HG03460 (cell line): ENCODE measurements around the gene CNOT11.
"Not testable (repeated sequence)": the region's sequence is repeated elsewhere in the genome, so short reads cannot be mapped to it uniquely, and the experiment has no call there.

Experiments used
- ATAC-seq: cut with Tn5 transposase; IDR thresholded peaks from one replicate; pipeline ENCODE4 v1.9.1; 2021; ENCODE audit not compliant: unreplicated experiment

CNOT11 gene

DNA sequence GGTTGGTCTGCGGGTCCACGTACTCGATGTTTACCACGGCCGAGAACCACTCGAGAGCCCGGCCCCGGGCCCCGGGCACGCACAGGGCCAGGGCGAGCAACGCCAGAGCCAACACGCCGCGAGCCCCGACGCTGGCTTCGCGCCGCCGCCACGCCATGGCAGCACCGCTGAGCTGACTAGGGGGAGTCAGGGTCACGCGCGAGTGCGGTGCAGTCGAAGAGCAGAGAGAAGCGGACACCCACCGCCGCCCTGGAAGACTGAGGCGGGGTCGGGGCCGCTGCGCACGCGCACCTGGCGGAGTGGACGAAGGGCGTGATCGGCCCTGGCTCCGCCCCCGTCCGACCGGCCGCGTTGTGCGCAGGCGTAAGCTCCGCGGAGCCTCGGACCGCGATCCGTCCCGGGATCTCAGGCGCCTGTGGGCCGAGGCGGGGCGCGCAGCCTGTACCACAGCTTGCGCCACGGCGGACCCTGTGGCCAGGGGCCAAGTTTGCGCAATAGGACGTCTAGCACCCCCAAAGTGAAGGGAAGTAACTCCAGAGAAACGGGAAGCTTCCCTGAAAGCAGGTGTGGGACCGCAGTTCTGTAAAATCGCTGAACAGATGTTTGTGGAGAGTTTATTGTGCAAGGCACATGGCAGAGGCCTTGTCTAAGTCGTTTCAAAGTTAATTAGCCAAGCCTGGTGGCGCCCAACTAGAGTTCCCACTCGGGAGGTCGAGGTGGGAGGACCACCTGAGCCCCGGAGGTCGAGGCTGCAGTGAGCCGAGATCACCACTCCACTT, 55.9 kb downstream of the CNOT11 start, which contains the start of gene RNF149:
TSS of gene RNF149 (minus strand) at position 270 of the 779 bp plus-strand sequence. CDS start at position 157, 113 bp downstream.
- peak; percentile 52 for ATAC-seq

DNA sequence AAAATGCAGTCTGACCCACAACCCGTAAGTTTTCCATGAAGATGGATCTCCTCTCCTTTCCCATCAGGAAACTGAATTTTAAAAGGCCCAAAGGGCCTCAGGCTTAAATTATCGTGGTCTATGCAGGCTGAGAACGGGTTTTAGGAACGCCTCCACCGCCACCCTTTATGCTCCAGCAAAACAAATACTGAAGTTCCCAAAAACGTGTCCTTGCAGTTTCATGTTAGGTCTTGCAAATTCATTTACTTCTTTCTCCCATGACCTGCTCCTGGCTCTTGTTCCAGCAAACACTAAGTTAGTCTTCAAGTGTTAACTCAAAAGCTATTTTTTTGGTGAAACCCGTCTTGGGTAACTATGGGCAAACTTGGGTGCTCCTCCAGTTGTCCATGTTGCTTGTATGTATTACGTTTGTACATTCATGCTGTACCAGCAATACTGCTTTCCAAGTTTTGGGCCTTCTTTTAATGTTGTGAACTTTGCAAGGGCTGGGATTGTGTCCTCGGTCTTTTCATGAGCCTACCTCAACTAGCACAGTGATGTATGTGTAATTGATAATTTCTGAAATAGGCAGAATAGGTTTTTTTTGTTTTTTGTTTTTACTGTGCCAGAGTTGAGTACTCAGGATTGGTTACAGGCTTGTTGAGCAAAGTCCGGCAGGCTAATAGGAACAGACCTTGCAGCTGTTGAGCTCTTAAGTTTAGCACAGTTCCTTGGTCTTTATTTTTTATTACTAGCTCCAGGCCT, 57.6 kb downstream of the CNOT11 start:
- no peak for ATAC-seq

DNA sequence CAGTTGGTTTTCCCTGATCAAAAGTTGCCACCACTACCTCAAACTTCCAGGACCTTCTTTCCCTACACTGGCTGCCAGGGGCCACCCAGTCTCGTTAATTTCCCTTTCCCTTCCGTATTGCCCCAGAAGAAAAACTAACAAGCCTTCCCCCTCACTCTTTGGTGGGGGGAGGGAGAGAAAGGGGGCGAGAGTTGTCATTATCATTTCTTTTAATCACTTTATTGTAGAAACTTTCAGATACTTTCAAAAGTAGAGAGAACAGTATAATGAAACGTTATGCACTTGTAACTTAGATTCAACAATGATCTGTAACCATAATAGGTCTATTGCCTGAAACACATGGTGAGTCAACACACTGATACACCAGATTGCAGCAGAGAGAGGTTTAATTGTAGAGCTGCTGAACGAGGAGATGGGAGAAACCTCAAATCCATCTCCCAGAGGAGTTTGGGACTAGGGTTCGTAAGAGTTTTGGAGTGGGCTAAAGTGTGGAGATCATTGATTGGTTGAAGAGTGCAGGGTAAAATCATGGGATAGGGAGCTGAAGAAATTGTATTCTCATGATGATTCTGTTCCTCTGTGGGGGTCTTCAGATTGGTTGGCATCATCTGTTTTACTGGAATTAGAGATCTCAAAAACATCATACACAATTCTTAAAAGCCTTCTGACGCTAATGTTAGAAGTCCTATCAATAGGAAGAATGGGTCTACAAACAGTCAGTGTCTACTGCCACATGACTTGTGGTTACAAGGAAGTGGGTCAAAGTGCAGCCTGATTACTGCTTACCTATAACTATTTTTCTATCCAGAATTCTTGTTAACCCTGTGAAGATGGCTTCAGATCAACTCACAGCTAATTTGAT, 58.4 kb downstream of the CNOT11 start:
- no peak for ATAC-seq

DNA sequence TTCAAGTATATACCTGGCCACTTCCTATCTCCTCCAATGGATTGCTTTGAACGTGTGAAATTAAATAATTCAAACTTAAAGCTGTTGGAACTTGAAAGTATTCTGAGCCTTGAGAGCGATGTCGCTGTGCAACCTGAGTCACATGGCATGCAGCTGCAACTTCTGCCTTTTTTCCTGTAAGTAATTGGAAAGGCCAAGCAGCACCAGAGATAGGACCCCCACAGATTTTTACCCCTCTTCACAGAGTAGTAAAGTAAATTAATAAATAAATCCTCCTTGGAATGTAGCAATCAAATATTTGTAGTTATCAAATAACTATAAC, 59.0 kb downstream of the CNOT11 start:
- no peak for ATAC-seq

DNA sequence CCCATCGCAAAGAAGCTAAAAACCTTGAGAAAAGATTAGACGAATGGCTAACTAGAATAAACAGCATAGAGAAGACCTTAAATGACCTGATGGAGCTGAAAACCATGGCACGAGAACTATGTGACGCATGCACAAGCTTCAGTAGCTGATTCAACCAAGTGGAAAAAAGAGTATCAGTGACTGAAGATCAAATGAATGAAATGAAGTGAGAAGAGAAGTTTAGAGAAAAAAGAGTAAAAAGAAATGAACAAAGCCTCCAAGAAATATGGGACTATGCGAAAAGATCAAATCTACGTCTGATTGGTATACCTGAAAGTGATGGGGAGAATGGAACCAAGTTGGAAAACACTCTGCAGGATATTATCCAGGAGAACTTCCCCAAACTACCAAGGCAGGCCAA, 63.9 kb downstream of the CNOT11 start:
- not testable (repeated sequence) for ATAC-seq
